HG03175 (cell line): ENCODE results near the gene NOP9.
A peak's percentile ranks its signal among the peaks of the same experiment; 100 is the strongest.

Experiments
- ATAC-seq: cut with Tn5 transposase; IDR thresholded peaks from one replicate; pipeline ENCODE4 v1.9.1; 2021; ENCODE audit warnings: mild to moderate bottlenecking, moderate library complexity; ENCODE audit not compliant: unreplicated experiment

Gene NOP9

DNA sequence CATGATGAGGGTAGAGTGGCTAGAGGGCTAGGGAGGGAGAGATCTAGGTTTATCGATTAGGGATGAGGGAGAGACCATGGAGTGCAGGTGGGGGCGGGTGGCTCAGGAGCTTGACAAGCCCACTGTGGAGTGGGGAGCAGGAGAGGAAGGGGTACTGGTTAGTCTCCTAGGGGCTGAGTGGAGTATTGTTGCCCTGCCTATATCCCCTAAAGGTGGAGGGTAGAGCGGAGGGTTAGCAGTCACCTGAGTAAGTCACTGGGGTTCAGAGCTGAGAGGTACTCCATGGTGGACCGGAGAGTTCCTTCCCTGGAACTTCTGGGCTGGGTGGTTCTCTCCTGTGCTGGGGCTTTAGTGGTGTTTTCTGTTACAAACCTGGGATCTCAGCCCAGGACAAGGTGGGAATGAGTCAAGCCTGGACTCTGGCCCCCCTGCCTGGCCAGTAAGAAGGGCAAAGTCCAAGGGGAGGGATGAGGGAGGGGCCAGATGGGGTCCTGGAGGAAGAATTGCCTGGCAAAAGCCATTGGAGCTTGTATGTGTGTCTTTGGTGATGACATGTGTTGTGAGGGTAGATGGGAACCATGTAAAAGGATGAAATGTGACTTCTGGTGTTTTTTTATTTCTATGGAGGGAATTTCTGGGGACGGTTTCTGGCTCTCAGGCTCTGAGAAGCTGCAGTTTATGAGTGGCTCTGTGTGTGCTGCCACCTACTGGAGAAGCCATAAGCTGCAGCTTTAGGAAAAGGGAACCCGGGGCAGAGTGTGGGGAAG lies 8.1 kb downstream of the NOP9 start, which contains the start of gene CIDEB:
Gene CIDEB (minus strand): TSS at position 403 of the 767 bp plus-strand sequence. CDS start 119 bp downstream, at position 284.
- no peak for ATAC-seq

DNA sequence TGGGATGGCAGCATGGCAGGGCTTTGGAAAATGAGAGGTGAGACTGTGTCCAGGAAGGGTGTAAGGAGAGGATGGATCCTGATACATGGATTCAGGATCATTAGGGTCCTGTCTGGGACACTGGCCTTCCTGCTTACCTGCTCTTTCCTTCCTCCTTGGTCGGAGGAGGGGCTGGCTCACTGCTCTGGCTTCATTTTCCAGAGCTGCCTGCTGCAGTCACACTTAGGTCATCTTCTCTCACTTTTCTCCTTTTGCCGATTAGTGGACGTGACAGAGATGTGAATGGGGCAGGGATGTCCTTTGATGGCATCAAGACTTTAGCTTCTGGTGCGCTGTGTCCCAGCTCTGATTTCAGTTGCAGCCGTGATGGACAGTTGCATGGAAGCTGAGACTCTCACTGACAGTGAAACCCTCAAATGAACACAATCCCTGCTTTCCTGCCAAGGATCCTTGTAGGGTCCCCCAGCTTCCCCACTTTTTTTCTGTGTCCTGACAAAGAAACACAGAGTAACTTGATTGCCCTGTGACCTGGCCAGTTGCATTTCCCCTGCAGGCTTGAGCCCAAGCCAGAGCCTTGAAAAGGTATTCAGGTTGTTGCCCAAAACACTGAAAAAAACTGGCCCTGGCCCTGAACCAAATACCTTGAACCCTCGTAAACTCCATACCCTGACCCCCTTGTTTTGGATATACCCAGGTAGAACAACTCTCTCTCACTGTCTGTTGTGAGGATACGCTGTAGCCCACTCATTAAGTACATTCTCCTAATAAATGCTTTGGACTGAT lies 8.9 kb downstream of the NOP9 start:
- no peak for ATAC-seq

DNA sequence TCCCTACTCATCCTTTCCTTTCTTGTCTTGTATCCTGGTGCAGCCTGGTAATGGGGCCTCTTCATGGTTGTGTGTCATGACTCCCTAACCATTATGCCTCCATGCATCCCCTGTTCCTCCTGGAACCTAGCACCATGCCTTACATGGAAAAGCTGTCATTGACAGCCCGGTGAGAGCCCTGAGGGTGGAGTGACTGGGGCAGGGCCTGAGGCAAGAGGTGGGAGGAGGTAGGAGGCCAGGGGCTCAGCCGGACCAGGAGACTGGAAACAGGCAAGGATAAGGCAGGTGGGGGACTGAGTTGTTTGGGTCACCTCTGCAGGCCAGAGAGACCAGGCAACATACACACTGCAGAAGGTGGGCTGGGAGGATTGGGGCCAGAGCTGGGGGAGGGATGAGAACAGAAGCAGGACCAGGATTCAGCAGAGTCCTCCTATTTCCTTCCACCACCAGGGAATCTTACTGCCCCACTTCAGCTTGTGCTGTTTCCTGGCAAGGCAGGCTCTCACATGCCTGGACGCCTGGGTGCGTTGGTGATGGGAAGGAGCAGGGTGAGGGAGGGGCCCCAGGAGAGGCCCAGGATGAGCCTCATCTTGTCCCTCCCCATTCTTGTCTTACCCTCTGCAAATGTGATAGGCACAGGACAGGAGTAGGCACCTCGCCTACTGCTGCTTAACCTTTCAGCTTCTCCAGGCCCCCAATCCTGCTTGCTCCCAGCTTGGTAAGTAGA lies 10.1 kb downstream of the NOP9 start, which contains the start of gene LTB4R2:
Gene LTB4R2 (plus strand): TSS at position 603 of the 727 bp plus-strand sequence. CDS start 525 bp downstream, outside the sequence.
- no peak for ATAC-seq

DNA sequence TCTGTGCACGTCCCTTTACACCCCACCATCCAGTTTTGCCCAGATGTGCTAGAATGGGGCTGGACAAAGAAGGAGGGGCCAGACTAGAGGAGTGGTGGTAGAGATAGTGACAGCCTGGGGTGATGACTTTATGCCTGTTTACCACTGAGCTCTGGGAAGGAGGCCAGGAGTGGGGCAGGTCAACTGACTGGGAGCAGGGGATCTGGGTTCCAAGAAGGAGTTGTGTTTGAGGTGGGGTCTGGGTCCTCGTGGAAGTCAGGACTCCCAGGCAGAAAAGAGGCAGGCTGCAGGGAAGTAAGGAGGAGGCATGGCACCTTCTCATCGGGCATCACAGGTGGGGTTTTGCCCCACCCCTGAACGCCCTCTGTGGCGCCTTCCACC lies 10.6 kb downstream of the NOP9 start:
- ATAC-seq, result no peak

DNA sequence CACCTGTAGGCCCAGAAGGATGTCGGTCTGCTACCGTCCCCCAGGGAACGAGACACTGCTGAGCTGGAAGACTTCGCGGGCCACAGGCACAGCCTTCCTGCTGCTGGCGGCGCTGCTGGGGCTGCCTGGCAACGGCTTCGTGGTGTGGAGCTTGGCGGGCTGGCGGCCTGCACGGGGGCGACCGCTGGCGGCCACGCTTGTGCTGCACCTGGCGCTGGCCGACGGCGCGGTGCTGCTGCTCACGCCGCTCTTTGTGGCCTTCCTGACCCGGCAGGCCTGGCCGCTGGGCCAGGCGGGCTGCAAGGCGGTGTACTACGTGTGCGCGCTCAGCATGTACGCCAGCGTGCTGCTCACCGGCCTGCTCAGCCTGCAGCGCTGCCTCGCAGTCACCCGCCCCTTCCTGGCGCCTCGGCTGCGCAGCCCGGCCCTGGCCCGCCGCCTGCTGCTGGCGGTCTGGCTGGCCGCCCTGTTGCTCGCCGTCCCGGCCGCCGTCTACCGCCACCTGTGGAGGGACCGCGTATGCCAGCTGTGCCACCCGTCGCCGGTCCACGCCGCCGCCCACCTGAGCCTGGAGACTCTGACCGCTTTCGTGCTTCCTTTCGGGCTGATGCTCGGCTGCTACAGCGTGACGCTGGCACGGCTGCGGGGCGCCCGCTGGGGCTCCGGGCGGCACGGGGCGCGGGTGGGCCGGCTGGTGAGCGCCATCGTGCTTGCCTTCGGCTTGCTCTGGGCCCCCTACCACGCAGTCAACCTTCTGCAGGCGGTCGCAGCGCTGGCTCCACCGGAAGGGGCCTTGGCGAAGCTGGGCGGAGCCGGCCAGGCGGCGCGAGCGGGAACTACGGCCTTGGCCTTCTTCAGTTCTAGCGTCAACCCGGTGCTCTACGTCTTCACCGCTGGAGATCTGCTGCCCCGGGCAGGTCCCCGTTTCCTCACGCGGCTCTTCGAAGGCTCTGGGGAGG lies 11.3 kb downstream of the NOP9 start, which contains the start of gene LTB4R:
Gene LTB4R (plus strand): TSS at position 857 of the 959 bp plus-strand sequence. CDS start 4,150 bp downstream, outside the sequence.
- ATAC-seq, result peak; percentile 73

DNA sequence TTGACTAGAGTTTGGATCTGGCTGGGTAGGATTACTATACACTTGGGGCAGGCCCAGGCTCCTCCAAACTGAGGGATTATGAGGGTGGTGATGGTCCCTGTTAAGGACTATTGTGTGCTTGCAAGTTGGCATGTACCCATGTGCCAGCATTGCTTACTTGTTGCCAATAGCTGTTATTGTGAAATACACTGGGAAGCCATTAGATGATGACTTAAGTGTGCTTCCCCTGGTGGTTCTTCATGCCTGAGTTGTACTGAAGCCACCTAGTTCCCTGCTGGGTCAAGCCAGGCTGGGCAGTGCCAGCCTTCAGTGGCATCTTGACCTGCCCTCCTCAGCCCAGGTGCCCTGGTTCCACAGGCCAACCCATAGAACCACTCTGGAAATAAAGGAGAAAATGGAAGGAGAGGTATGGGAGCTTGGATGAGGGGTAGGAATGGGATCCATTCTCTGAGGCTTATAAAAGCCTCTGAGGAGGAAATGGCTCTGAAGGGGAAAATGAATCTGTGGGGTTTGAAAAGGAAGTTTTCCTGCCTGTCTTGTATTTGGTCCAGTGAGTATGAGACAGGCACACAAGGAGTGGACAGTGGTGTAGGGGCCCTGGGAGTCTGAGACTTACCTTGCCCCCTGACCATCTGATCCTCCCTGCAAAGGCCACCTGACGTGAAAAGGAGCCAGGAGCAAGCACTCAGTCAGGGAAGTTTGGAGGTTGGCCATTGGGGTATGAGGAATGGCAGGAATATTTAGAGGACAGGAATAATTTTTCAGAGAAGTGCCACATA lies 12.4 kb downstream of the NOP9 start:
- ATAC-seq, result no peak

DNA sequence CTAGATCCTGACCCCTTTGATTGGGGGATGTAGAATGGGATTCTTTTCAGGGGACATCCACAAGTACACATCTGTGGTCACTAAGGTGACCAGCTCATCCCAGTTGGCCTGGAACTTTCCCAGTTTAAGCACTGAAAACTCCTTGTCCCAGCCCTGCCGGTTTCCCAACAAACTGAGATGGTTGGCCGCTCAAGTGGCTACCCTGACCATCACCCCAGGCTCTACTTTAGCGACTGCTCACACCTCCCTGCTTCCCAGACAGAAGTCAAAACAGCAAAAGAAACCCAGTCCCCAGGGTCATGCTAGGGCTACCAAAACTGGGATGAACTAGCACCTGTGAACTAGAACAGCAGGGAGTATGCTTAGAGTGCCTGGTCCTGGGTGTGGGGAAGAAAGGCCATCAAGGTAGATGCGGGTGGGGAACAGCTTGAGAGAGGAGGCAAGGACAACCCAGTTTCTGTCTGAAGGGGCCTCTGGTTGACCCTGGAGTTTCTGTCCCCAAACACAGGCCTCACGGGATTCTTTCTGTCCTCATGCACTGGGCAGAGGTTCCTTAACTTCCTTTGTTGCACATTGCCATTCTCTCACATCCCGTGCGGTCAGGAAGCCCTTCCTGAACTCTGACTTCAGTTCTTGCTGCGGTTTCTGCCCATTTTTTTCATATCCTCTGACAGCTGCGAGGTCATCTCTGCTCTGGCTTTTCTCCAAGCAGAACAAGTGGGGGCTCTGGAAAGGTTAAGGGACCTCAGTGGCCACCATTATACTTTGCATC lies 13.3 kb downstream of the NOP9 start:
- no peak for ATAC-seq

DNA sequence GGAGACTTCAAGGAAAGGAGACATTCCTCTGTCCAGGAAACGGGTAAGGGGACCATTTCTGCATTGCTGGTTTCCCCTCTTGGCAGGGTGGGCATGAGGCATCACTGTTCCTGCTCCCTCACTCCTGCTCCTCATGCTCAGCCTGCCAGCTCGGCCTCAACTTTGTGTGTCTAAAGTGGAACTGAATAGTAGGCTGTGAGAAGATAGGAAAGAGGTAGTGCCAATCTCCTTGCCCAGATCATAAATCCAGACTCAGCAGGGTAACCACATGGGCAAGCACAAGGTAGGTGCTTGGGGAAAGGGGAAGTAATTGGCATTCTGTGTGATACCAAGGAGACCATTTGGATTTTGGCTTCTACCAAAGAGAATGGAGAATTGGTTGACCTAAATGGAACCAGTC lies 14.3 kb downstream of the NOP9 start:
- no peak for ATAC-seq

DNA sequence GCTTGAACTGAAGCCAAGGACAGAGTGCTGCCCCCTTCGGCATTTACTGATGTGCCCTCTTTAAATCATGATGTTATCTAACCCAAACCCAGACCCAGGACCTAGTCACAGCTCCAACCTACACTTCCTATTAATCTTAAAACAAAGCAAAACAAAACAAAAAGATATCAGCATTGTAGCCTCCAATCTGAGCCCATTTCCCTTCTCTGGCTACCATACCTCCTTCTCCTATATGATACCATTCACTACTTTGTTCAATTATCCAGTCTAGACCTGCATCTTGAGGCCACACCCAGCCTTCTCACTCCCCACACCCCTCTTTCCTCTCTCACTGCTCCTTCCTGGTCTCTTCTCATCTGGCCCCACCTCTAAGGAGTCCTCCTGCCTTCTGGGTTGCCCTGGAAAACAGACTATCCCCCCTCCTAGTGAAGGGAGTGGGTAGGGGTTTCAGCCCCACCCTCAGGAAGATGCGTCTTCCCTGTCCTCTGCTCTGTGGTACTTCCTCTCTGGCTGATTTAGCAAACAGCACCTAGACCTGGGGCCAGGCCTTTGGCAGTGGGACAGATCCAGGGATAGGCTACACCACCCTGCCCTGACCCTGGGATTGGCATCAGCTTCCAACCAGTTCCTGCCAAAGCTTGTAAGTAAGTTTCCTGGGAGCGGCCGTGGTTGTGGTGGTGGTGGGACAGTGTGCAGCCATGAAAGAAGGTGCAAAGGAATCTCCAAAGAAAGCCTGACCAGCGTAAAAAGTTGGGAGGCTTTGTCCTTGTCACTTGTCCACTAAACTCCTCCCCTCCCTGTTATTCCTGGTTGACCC lies 14.9 kb downstream of the NOP9 start:
- ATAC-seq, result no peak

DNA sequence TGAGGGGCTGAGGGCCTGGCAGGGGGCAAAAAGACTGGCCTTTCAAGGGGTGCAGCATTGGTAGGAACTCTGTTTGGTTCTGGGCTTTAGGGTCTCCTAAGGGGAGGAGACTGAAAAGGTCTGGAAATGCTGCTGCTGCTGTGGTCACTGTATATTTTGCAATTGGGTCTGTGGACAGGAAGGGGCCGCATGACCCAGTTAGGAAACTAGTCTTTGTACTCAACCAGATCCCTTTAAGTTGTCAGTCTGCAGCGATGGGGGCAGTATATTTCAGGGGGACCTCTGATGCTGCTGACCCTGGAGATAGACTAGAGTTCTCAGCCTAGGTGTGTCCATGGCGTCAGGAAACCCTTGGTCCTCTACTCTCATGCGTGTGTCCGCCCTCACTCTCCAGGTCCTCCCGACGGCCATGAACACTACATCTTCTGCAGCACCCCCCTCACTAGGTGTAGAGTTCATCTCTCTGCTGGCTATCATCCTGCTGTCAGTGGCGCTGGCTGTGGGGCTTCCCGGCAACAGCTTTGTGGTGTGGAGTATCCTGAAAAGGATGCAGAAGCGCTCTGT lies 15.7 kb downstream of the NOP9 start:
- no peak for ATAC-seq

DNA sequence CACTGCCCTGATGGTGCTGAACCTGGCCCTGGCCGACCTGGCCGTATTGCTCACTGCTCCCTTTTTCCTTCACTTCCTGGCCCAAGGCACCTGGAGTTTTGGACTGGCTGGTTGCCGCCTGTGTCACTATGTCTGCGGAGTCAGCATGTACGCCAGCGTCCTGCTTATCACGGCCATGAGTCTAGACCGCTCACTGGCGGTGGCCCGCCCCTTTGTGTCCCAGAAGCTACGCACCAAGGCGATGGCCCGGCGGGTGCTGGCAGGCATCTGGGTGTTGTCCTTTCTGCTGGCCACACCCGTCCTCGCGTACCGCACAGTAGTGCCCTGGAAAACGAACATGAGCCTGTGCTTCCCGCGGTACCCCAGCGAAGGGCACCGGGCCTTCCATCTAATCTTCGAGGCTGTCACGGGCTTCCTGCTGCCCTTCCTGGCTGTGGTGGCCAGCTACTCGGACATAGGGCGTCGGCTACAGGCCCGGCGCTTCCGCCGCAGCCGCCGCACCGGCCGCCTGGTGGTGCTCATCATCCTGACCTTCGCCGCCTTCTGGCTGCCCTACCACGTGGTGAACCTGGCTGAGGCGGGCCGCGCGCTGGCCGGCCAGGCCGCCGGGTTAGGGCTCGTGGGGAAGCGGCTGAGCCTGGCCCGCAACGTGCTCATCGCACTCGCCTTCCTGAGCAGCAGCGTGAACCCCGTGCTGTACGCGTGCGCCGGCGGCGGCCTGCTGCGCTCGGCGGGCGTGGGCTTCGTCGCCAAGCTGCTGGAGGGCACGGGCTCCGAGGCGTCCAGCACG lies 16.4 kb downstream of the NOP9 start:
- no peak for ATAC-seq

DNA sequence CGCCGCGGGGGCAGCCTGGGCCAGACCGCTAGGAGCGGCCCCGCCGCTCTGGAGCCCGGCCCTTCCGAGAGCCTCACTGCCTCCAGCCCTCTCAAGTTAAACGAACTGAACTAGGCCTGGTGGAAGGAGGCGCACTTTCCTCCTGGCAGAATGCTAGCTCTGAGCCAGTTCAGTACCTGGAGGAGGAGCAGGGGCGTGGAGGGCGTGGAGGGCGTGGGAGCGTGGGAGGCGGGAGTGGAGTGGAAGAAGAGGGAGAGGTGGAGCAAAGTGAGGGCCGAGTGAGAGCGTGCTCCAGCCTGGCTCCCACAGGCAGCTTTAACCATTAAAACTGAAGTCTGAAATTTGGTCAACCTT lies 16.9 kb downstream of the NOP9 start:
- ATAC-seq, result no peak

DNA sequence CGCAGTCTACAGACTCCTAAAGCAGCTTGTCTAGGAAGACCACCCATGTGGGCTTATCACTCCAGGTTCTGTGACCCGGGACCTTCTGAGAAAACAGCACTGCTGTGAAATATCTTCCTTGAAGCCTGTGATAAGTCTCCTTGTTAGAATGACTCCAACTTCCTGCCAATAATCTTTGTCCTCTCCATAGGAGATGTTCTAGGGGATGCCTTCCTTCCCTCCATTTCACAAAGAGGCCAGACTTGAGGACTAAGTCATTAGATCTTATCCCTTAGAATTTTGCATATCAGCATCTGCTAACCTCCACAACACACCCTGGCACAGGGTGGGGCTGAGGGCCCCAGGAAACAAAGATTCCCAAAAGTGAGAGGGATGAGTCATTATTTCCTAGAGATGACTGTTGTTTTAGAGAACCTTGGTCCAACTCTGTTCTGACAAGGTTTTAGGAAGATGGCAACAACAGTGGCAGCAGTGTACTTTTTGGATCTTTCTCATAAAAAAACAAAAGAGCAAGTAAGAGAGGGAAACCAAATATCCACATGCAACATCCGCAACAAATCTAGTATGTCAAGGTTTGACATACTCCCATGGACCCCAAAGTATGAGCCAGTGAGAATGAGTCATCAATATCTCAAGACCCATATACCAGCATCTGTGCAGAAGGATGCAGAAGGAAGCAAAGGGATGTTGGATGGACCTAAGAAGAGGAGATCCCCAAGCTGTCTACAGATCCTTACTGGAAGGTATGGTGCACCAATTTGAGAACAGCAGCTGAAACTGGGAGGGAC lies 17.7 kb downstream of the NOP9 start:
- no peak for ATAC-seq

DNA sequence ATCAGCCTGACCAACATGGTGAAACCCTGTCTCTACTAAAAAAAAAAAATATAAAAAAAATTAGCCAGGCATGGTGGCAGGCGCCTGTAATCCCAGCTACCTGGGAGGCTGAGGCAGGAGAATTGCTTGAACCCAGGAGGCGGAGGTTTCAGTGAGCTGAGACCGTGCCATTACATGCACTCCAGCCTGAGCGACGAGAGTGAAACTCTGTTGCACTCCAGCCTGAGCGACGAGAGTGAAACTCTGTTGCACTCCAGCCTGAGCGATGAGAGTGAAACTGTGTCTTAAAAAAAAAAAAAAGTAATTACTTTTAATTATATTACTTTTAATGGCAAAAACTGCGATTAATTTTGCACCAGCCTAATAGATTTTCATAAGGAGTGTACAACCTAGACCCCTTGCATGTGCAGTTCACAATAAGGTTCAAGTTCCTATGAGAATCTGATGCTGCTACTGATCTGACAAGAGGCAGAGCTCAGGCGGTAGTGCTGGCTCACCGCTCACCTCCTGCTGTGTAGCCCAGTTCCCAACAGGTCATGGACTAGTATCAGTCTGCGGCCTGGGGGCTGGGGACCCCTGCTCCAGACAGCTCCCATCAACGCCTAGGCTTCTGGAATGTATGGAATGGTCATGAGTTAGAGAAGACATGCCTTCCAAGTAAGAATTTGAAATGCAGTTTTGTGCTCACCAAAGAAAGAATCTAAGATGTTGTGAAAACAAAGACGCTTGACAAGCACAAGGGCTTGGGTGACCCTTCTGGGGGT lies 21.7 kb downstream of the NOP9 start:
- ATAC-seq, result no peak

DNA sequence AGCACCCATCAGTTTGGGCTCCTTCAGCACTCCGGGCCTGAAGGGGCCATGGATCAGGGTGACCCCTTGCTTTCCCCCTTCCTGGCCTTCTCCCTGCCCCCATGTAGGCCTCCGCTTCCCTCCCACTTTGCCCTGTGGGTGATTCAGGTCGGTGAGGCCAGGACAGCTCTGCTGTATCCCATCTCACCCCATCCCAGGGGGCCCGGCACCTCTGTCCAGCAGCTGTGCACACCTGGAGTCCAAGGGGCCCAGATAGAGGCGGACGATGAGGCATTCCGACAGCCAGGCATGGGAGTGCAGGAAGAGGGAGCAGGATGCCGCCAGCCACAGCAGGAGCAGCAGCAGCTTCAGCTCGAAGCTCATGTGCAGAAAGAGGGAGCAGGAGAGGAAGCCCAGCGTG lies 23.0 kb downstream of the NOP9 start:
- ATAC-seq, result no peak
